AG04450 (cell line): ENCODE results near the gene ADM5. TPM values are rescaled to one million over a fixed set of nuclear protein-coding genes. Genes with fewer than 3 reads are reported as not detected.

Source experiments
- CTCF ChIA-PET: fragments of 300-600, 350-600 bp; formaldehyde crosslinking; extraction: SDS; loops from one replicate; lab custom pipeline; 2022; ENCODE audit warnings: antibody characterized with exemption, inconsistent platforms; lab: Charles Lee
- POLR2A ChIA-PET: fragments of 350-600 bp; formaldehyde crosslinking; extraction: SDS; loops from one replicate; lab custom pipeline; 2021; ENCODE audit warnings: antibody characterized with exemption, inconsistent platforms; lab: Yijun Ruan, JAX
- DNase-seq: peaks from one replicate; pipeline ENCODE4 v3.0.0-alpha.2; 2011; ENCODE audit warnings: low read depth, low spot score
- H3K27ac ChIP-seq: one replicate; pipeline ENCODE4 v1.5.1; 2012; ENCODE audit warnings: low read depth, low read length, control low read depth
- H3K27me3 ChIP-seq: one replicate; pipeline ENCODE4 v1.6.0; 2012; ENCODE audit warnings: low read length; ENCODE audit not compliant: control insufficient read depth, insufficient read depth
- H3K4me3 ChIP-seq: 2 replicates; pipeline ENCODE4 v1.5.1; 2011; ENCODE audit warnings: mild to moderate bottlenecking, low read depth, low read length, control low read depth
- H3K9me3 ChIP-seq: 2 replicates; pipeline ENCODE4 v1.5.1; 2012; ENCODE audit warnings: low read length; ENCODE audit not compliant: control insufficient read depth, insufficient read depth
- polyA plus RNA-seq: library from polyadenylated mRNA; depleted of rRNA; stranded (reverse); fragments of >200 nt; gene quantifications from 2 replicates; pipeline ENCODE4 v1.2.3, GENCODE V29; 2011
- TF ChIP-seq, protein P1 (sequence below): IDR thresholded peaks from 2 replicates; pipeline ENCODE4 v1.5.1; 2011; ENCODE audit warnings: low read depth, low read length, control low read depth, inconsistent platforms

Gene ADM5
- polyA plus RNA-seq, 1 experiment = 0.19 TPM

- ChIA-PET CTCF (interaction anchor here (0.9 to 1.4 kb wide), 2 partner anchors 29 to 37 kb away, joined by 3 to 5 read pairs; no protein-coding TSS in a partner anchor), POLR2A (interaction anchor here (3.8 kb wide), 1 partner anchor 33 kb away, joined by 18 read pairs; the partner anchor contains the start of gene PRMT1)
- Histone ChIP-seq H3K27ac (no peak overlapping the region), H3K9me3 (no peaks in the 10 kb centered on the region), H3K4me3 (peak overlapping the region; percentile 99), H3K27me3 (no peaks in the 10 kb centered on the region)
- TF ChIP-seq, protein P1, sequence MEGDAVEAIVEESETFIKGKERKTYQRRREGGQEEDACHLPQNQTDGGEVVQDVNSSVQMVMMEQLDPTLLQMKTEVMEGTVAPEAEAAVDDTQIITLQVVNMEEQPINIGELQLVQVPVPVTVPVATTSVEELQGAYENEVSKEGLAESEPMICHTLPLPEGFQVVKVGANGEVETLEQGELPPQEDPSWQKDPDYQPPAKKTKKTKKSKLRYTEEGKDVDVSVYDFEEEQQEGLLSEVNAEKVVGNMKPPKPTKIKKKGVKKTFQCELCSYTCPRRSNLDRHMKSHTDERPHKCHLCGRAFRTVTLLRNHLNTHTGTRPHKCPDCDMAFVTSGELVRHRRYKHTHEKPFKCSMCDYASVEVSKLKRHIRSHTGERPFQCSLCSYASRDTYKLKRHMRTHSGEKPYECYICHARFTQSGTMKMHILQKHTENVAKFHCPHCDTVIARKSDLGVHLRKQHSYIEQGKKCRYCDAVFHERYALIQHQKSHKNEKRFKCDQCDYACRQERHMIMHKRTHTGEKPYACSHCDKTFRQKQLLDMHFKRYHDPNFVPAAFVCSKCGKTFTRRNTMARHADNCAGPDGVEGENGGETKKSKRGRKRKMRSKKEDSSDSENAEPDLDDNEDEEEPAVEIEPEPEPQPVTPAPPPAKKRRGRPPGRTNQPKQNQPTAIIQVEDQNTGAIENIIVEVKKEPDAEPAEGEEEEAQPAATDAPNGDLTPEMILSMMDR = no peak
- no peak for DNase-seq
These were observed 45.9 kb upstream of the ADM5 start for GRCh38 chr19:49643466-49643865.

- CTCF ChIA-PET = no interaction called here
These were observed 43.8 kb upstream of the ADM5 start for GRCh38 chr19:49645592-49645991.

GRCh38 chr19:49645995-49646394 is 43.4 kb upstream of the ADM5 start:
- ChIA-PET CTCF (no interaction called here), POLR2A (no interaction called here)
- Histone ChIP-seq H3K4me3 (no peak overlapping the region), H3K9me3 (no peaks in the 10 kb centered on the region; the same call in 1 of the 2 replicates), H3K27me3 (no peaks in the 10 kb centered on the region), H3K27ac (no peak overlapping the region)
- no peak for DNase-seq
- TF ChIP-seq, protein P1 = no peak

More at GRCh38 chr19:49645592-49645991, 43.8 kb upstream of the ADM5 start:
- no peak for DNase-seq
- no peak overlapping the region for H3K27ac ChIP-seq
- H3K27me3 ChIP-seq = no peaks in the 10 kb centered on the region
- H3K4me3 ChIP-seq = no peak overlapping the region
- TF ChIP-seq, protein P1 = no peak
- POLR2A ChIA-PET = no interaction called here
- no peaks in the 10 kb centered on the region for H3K9me3 ChIP-seq

- Histone ChIP-seq H3K4me3 (no peak overlapping the region), H3K27me3 (no peaks in the 10 kb centered on the region), H3K9me3 (no peaks in the 10 kb centered on the region; the same call in 1 of the 2 replicates), H3K27ac (no peak overlapping the region)
- ChIA-PET POLR2A (no interaction called here), CTCF (no interaction called here)
- no peak for DNase-seq
- TF ChIP-seq, protein P1 = no peak
These were observed 42.8 kb upstream of the ADM5 start for GRCh38 chr19:49646586-49646985.

GRCh38 chr19:49651029-49651819 is 38.2 kb upstream of the ADM5 start:
- no peak for DNase-seq
- no peaks in the 10 kb centered on the region for H3K27me3 ChIP-seq
- TF ChIP-seq, protein P1 = no peak
- ChIA-PET CTCF (no interaction called here), POLR2A (no interaction called here)
- no peak overlapping the region for H3K4me3 ChIP-seq
- no peaks in the 10 kb centered on the region; the same call in 1 of the 2 replicates for H3K9me3 ChIP-seq
- H3K27ac ChIP-seq = no peak overlapping the region
